ENCODE results near the gene TFRC. TPM values are rescaled to one million over a fixed set of nuclear protein-coding genes. Genes with fewer than 3 reads are reported as not detected.
A peak's percentile ranks its signal among the peaks of the same experiment; 100 is the strongest.
"Not testable (repeated sequence)": the region's sequence is repeated elsewhere in the genome, so short reads cannot be mapped to it uniquely, and the experiment has no call there.

TFRC gene
- total RNA-seq, 1 donor from 2014 or later: 106 TPM

DNA sequence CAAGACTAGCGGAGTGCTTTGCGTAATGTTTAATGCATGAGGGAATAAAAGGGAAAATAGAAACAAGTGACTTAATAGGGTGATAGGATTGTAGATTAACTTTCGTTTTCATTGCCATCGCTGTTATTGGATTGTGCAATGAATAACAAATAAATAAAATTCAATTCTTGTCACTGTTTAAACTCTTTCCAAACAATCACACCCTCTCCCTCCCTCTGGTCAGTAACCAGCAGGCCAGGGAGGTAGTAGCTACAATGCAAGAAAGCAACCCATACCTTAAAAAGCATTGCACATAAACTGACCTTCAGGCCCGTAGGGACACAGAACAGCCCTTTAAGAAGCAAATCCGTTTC is 705 bp upstream of the TFRC start:
- DNase-seq (ENCODE audit: low read depth): no peak

GRCh38 chr3:196081002-196081833 is 672 bp downstream of the TFRC start:
- peak; percentile 72 for DNase-seq (ENCODE audit: low read depth)

- DNase-seq (ENCODE audit: low read depth): not testable (repeated sequence)
Measured at GRCh38 chr3:196080101-196080846, 1.6 kb downstream of the TFRC start.

DNA sequence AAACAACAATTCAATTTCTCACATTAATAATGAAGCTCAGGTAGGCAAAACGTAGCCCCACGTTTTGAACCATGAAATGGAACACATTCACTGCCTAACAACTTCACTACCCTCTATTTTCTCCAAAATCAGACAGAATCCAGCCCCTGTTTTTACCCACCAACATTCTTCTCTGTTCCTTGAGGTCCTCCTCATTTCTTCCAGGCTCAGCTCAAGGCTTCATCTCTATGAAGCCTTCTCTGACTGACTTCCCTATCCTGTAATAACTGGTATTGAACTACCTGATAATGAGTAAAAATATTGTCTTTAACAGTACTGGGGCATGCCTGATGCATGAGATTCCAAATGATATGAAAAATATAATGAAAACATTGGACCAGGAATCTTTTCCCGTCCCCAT is 2.2 kb downstream of the TFRC start:
- no peak for DNase-seq (ENCODE audit: low read depth)

- DNase-seq (ENCODE audit: low read depth): no peak
Measured at GRCh38 chr3:196075013-196075412, 6.9 kb downstream of the TFRC start.

DNA sequence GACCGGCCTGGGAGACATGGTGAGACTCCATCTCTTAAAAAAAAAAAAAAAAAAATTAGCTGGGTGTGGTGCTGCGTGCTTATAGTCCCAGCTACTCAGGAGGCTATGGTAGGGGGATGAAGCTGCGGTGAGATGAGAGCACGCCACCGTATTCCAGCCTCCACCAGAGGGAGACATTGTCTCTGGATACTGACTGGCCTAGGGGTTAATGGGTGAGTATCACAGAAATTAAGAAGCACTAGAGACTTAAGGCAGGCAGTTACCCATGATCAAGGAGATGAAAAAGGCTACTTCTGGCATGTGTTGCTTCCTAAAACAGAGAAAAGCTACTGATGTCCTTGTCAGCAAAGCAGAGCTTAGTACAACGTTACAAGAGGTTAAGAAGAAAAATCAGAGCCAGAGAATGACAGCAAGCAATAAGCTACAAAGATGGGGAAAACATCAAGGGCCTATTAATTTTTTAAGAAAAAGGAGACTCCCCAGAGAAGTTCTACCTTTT is 8.6 kb downstream of the TFRC start:
- peak; percentile 81 for DNase-seq (ENCODE audit: low read depth)

DNA sequence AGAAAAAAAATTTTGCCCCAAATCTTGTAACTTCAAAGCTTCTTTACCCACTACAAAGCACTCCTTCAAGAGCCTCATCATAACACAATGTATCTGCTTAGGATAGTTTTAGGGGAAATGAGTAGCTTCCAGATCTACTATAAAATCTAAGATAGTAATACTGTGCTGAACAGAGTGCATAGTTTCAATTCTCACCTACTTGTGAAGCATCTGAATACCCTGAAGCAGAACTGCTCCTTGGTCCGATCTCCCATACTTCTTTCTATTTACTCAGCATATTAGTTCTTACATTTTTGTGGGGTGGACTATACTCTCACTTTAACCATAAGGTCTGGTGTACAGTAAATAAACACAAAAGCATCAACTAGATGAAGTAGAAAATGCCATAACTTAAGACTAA is 9.6 kb downstream of the TFRC start:
- DNase-seq (ENCODE audit: low read depth): no peak

DNA sequence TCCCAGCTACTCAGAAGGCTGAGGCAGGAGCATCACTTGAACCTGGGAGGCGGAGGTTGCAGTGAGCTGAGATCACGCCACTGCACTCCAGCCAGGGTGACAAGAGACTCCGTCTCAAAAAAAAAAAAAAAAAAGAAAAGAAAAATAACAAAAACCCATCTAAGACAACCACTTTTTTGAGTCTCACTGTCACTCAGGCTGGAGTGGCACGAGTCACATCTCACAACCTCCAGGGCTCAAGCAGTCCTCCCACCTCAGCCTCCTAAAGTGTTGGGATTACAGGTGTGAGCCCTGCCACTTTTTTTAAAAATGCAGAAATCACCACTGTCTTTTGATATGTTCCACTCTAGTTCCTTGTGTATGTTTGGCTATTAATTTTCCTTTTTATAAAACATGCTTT is 13.1 kb downstream of the TFRC start:
- not testable (repeated sequence) for DNase-seq (ENCODE audit: low read depth)

DNA sequence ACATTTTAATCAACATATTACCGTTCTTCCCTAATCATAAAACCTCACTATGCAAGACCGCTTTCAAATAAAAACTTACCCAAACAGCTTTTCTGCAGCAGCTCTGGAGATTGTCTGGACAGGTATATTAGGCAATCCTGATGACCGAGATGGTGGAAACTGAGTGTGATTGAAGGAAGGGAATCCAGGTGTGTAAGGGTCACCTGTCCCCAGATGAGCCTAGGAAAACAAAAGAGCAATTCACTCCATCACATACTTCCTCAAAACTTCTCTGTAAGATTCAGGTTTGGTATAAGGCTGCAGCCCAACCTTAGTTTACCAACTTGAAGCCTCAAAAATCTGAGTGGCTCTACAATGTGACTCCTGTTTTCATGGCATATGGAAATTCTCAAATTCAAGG is 14.5 kb downstream of the TFRC start:
- no peak for DNase-seq (ENCODE audit: low read depth)

DNA sequence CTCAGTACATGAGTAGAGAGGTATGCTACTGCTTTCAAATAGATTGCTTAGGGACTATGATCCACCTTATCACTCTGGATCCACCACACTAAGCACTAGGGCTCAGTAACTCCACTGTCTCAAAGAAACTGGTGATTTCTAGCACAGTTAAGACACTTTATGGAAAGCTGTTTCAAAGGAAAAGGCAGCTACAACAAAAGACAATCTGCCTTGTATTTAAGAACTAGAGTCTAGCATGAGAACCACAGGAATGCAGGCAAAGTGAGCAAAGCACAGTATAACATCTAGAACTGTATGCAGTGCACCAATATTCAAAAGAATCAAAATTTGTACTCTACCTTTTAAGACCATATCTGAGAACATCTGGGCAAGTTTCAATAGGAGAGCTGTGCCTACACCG is 17.9 kb downstream of the TFRC start:
- DNase-seq (ENCODE audit: low read depth): no peak

GRCh38 chr3:196063456-196063855 is 18.4 kb downstream of the TFRC start:
- peak; percentile 26 for DNase-seq (ENCODE audit: low read depth)

DNA sequence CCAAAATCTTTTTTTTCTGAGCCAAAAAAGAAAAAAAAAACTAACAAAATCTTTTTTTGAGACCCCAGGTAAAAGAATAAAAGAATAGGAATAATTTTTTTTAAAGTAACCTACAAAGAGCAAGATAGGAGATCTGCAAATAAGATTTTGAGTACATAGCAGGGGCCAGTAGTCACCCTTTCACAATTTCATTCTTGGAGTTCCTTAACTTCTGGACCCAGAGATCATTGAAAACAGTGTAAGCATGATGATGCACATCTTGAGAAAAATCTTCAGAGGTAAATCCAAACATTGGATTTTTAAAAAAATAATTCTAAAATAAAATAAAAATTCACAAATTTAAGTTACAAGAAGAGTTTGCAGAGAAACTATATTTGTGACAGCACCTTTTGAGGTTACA is 18.8 kb downstream of the TFRC start:
- DNase-seq (ENCODE audit: low read depth): no peak

- no peak for DNase-seq (ENCODE audit: low read depth)
Measured at GRCh38 chr3:196060834-196061233, 21.1 kb downstream of the TFRC start.

- no peak for DNase-seq (ENCODE audit: low read depth)
Measured at GRCh38 chr3:196057760-196058331, 24.0 kb downstream of the TFRC start.

- not testable (repeated sequence) for DNase-seq (ENCODE audit: low read depth)
Measured at GRCh38 chr3:196056371-196056770, 25.5 kb downstream of the TFRC start.

DNA sequence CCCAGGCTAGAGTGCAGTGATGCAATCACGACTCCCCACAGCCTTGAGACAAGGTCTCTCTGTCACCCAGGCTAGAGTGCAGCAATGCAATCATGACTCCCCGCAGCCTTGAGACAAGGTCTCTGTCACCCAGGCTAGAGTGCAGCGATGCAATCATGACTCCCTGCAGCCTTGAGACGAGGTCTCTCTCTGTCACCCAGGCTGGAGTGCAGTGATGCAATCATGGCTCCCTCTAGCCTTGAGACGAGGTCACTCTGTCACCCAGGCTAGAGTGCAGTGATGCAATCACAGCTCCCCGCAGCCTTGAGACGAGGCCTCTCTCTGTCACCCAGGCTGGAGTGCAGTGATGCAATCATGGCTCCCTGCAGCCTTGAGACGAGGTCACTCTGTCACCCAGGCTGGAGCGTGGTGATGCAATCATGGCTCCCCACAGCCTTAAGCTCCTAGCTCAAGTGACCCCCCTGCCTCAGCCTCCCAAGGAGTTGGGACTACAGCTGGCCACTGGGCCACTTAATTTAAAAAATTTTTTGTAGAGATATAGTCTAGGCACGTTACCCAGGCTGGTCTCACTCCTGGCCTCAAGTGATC is 26.1 kb downstream of the TFRC start:
- DNase-seq (ENCODE audit: low read depth): no peak

DNA sequence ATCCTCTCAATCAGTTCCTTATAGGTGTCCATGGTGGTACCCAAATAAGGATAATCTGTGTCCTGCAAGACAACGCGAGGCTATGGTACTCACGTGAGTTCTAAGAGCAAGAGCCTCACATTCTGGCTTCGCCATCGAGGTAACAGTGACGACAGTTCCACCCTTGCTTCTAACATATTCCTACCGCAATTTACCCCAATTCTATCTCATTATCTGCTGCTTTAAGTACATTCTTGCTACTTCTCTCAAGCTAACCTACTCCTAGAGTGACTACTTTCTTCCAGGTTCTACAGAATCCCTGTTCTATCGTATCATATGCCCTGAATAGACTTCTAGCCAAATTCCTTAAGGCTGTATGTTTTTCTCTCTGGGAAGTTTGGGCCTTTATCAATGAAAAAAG is 26.6 kb downstream of the TFRC start:
- DNase-seq (ENCODE audit: low read depth): no peak

DNA sequence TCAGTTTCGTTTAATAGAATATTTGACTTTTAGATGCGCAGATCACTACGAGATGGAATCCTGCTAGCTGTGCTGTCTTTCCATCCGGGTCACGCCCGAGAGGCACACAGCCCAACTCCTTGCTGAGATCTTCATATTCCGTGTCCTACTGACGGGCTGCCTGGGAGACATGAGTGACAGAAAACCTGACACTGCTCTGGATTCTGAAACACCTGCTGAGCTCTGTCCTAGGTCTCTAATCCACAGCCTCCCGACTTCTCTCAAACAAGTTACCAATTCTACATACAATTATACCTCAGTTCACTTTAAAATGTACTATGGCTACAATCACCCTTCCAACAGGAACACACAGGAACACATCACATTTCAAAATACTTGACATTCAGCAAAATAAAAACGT is 27.2 kb downstream of the TFRC start:
- no peak for DNase-seq (ENCODE audit: low read depth)

GRCh38 chr3:196053487-196053886 is 28.4 kb downstream of the TFRC start:
- DNase-seq (ENCODE audit: low read depth): no peak

DNA sequence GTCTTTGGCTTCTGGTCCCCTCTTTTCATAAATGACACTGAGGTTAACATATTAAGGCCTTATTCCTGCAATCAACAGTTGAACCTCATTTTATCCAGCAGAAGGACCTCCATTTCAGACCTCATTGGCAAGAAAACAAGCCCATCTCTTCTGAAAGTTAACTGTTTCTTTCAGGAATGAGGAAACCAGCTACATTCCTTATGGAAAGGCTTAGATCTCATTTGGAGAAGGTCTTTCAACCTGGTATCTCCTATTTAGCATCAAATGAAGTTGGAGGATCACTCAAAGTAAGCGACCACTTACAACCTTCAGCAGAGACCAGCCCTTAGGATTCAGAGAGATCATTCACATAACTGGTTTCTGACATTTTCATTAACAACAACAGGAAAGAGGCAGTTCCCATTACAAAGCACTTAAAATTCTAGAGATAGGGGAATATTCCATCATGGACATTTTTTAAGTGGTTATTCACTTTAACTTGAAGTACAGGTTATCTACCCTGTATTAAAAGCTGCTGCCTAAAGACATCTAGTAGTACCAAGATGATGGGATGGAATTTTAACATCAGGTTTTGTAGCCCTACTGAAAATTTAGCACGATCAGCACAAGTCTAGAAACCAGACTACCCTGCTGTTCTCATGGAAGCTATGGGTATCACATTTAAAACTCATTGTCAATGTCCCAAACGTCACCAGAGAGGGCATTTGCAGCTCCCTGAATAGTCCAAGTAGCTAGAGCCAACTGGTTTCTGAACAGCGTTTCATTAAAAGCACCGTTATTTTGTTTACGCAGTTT is 30.4 kb downstream of the TFRC start:
- no peak for DNase-seq (ENCODE audit: low read depth)

DNA sequence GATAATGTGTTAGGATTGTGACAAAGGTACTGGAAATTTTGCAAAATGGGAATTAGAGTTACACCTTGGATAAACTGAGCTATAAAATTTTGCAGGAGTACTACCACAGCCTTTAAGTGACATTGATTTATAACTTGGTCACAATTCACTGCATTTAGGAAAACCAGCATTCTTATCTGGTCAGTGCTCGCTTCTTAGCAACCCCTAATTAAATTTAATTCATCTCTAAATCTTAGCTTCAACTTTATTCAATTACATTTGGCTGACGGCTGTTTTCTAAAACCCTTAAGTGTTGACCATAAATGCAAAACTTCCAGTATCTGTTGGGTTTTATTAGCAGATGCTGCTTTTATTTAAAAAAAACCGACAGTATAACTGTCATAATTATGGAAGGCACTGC is 31.3 kb downstream of the TFRC start:
- DNase-seq (ENCODE audit: low read depth): no peak
